Fibroblast of villous mesenchyme (primary cell): ENCODE data around the gene OR13J1. TPM values are rescaled to one million over a fixed set of nuclear protein-coding genes. Genes with fewer than 3 reads are reported as not detected.

Experiments used
- DNase-seq: peaks from one replicate; pipeline ENCODE4 v3.0.0-alpha.2; 2010; ENCODE audit warnings: low read depth
- H3K4me3 ChIP-seq: 2 replicates; pipeline ENCODE4 v1.5.1; 2011; ENCODE audit warnings: low read depth, mild to moderate bottlenecking, low read length
- CTCF ChIP-seq: IDR thresholded peaks from 2 replicates; pipeline ENCODE4 v1.5.1; 2012; ENCODE audit warnings: low read depth, mild to moderate bottlenecking, low read length; ENCODE audit not compliant: insufficient read depth
- total RNA-seq: library from RNA; depleted of rRNA; stranded (reverse); fragments of >200 nt; gene quantifications from 2 replicates; pipeline ENCODE4 v1.2.3, GENCODE V29; 2012

The OR13J1 gene
- total RNA-seq, 1 donor: not detected

- no peak for TF ChIP-seq CTCF
- no peak overlapping the region for H3K4me3 ChIP-seq
- no peak for DNase-seq
Observed at GRCh38 chr9:35912791-35913400, 42.7 kb upstream of the OR13J1 start.

GRCh38 chr9:35911690-35912089 lies 41.5 kb upstream of the OR13J1 start:
- H3K4me3 ChIP-seq: no peak overlapping the region
- DNase-seq: no peak
- no peak for TF ChIP-seq CTCF

- peak; percentile 68 for TF ChIP-seq CTCF
- DNase-seq: peak; percentile 80
Observed at GRCh38 chr9:35910613-35911359, 40.6 kb upstream of the OR13J1 start.

GRCh38 chr9:35909687-35910612 lies 39.7 kb upstream of the OR13J1 start:
- no peak overlapping the region for H3K4me3 ChIP-seq
- no peak for DNase-seq
- TF ChIP-seq CTCF: no peak

More at GRCh38 chr9:35910613-35911359, 40.6 kb upstream of the OR13J1 start:
- H3K4me3 ChIP-seq: no peak overlapping the region

- DNase-seq: no peak
- H3K4me3 ChIP-seq: no peak within 1 kb of the TSS
- TF ChIP-seq CTCF: no peak
Observed at GRCh38 chr9:35909274-35909673, 39.1 kb upstream of the OR13J1 start, which contains the start of gene SPAAR. SPAAR (plus strand) TSS chr9:35909490; CDS start chr9:35910464, 974 bp downstream.

- no peak for DNase-seq
- no peak overlapping the region for H3K4me3 ChIP-seq
Observed at GRCh38 chr9:35908504-35909125, 38.4 kb upstream of the OR13J1 start.

More at GRCh38 chr9:35908504-35909125, 38.4 kb upstream of the OR13J1 start:
- TF ChIP-seq CTCF: no peak
